K562 (cell line): ENCODE data around the gene HPCAL1. TPM values are rescaled to one million over a fixed set of nuclear protein-coding genes. Genes with fewer than 3 reads are reported as not detected.

Source experiments
- ATAC-seq: fragments of 200-7000 bp; cut with Tn5 transposase; 3 replicates; pipeline ENCODE4 v1.9.1; 2020; ENCODE audit warnings: moderate library complexity
- BruUV-seq: library from RNA; stranded (reverse); fragments of 400-500 nt; replicated peaks from 2 replicates; lab custom pipeline; 2021; lab: Mats Ljungman, UMichigan
- CTCF ChIA-PET: fragments of 300-600 bp; formaldehyde crosslinking; extraction: SDS; loops from one replicate; lab custom pipeline; 2021; ENCODE audit warnings: low intra/inter-chr PET ratio; lab: Yijun Ruan, JAX
- POLR2A ChIA-PET: fragments of 300-600, 350-650 bp; sonication (Branson Sonifier 250); formaldehyde crosslinking; extraction: SDS; loops from one replicate; lab custom pipeline; 2021; ENCODE audit warnings: antibody characterized with exemption, inconsistent platforms; lab: Yijun Ruan, JAX
- DNase-seq, 4 experiments: peaks; one replicate each; pipeline versions ENCODE4 v3.0.0 to v3.0.0-alpha.2; 2011 to 2018; ENCODE audit warnings: low spot score in 3 of 4, mixed read lengths in 3 of 4; ENCODE audit errors: extremely low read depth in 1 of 4
- FAIRE-seq: peaks from 2 replicates; lab custom pipeline; 2011; peaks lifted over from hg19 to GRCh38; lab: Jason Lieb, UNC
- H2AFZ ChIP-seq: 2 replicates; pipeline ENCODE4 v1.6.0; 2011; ENCODE audit warnings: low read depth, low read length, control low read depth, inconsistent platforms
- H3K27ac ChIP-seq: fragments of 200-600 bp; 3 replicates; pipeline ENCODE4 v1.8.0; 2011; ENCODE audit warnings: low read depth, mild to moderate bottlenecking, control low read depth, inconsistent platforms, low read length, moderate library complexity, mixed read lengths; ENCODE audit errors: extremely low read depth
- H3K27me3 ChIP-seq, 2 experiments: fragments of 300-600 bp in 1 of 2; 2 replicates in 1 of 2; 3 replicates in 1 of 2; pipeline versions ENCODE4 v1.6.0 to v1.8.0; 2011; ENCODE audit warnings: inconsistent platforms in 2 of 2, low read length in 2 of 2, mild to moderate bottlenecking in 1 of 2, mixed read lengths in 1 of 2, moderate library complexity in 1 of 2; ENCODE audit not compliant: control insufficient read depth in 2 of 2, insufficient read depth in 2 of 2
- H3K36me3 ChIP-seq: fragments of 300-600 bp; 3 replicates; pipeline ENCODE4 v1.8.0; 2011; ENCODE audit warnings: mild to moderate bottlenecking, low read length, inconsistent platforms; ENCODE audit not compliant: control insufficient read depth, insufficient read depth
- H3K4me1 ChIP-seq, 2 experiments: fragments of 200-600 bp in 1 of 2; replicated peaks in 1 of 2; 2 replicates in 1 of 2; 3 replicates in 1 of 2; pipeline versions ENCODE4 v1.5.1 to v1.8.0; 2011; ENCODE audit warnings: inconsistent platforms in 2 of 2, low read length in 2 of 2, mild to moderate bottlenecking in 1 of 2, mixed read lengths in 1 of 2, moderate library complexity in 1 of 2; ENCODE audit not compliant: control insufficient read depth in 2 of 2, insufficient read depth in 2 of 2
- H3K4me2 ChIP-seq: 2 replicates; pipeline ENCODE4 v1.6.1; 2011; ENCODE audit warnings: low read length, control low read depth, inconsistent platforms, mixed read lengths; ENCODE audit not compliant: insufficient read depth
- H3K4me3 ChIP-seq: fragments of 200-600 bp; sonication (generic), shearing (Covaris generic); 2 replicates; pipeline ENCODE4 v1.5.1; 2016; ENCODE audit warnings: control low read depth, inconsistent platforms
- H3K79me2 ChIP-seq: fragments of 200-600 bp; 3 replicates; pipeline ENCODE4 v1.8.0; 2011; ENCODE audit warnings: low read length, inconsistent platforms; ENCODE audit not compliant: control insufficient read depth, insufficient read depth
- H3K9ac ChIP-seq, 2 experiments: 2 replicates each; pipeline versions ENCODE4 v1.6.0 to v1.6.1; 2011; ENCODE audit warnings: low read depth in 2 of 2, low read length in 2 of 2, control low read depth in 1 of 2, inconsistent platforms in 1 of 2, mild to moderate bottlenecking in 1 of 2, mixed read lengths in 1 of 2; ENCODE audit not compliant: insufficient read depth in 1 of 2
- H3K9me1 ChIP-seq: one replicate; pipeline ENCODE4 v1.6.0; 2011; ENCODE audit warnings: inconsistent platforms, mild to moderate bottlenecking, low read length, moderate library complexity; ENCODE audit not compliant: control insufficient read depth, insufficient read depth
- H3K9me3 ChIP-seq: replicated peaks from 2 replicates; pipeline ENCODE4 v1.5.1; 2011; ENCODE audit warnings: low read depth, low read length, inconsistent platforms; ENCODE audit not compliant: control insufficient read depth, insufficient read depth
- H4K20me1 ChIP-seq: replicated peaks from 2 replicates; pipeline ENCODE4 v1.6.1; 2011; ENCODE audit warnings: low read length, inconsistent platforms, mixed read lengths; ENCODE audit not compliant: control insufficient read depth, insufficient read depth
- CBX2 ChIP-seq: fragments of 200-600 bp; sonication (generic); IDR thresholded peaks from one replicate; pipeline ENCODE4 v1.6.1; 2012; ENCODE audit warnings: mild to moderate bottlenecking, low read length, inconsistent platforms; ENCODE audit not compliant: insufficient read depth, poor library complexity, severe bottlenecking
- CCAR2 ChIP-seq: fragments of 200-400 bp; formaldehyde crosslinking; IDR thresholded peaks from 2 replicates; pipeline ENCODE4 v1.6.1; 2017; ENCODE audit warnings: mild to moderate bottlenecking, low read depth, low read length
- HDAC8 ChIP-seq: fragments of 450-650 bp; IDR thresholded peaks from 2 replicates; pipeline ENCODE4 v1.6.1; 2016; ENCODE audit warnings: mild to moderate bottlenecking, missing genetic modification characterization, moderate library complexity, missing compliant biosample characterization
- HNRNPL ChIP-seq: fragments of 200-400 bp; formaldehyde crosslinking; IDR thresholded peaks from 2 replicates; pipeline ENCODE4 v1.6.1; 2017; ENCODE audit warnings: low read depth, mild to moderate bottlenecking, low read length
- KDM2B ChIP-seq: fragments of 250-450 bp; sonication (Bioruptor Pico); IDR thresholded peaks from 2 replicates; pipeline ENCODE4 v1.8.0; 2021; ENCODE audit warnings: mild to moderate bottlenecking, moderate library complexity
- MED1 ChIP-seq: sonication (generic); formaldehyde crosslinking; IDR thresholded peaks from 2 replicates; pipeline ENCODE4 v1.8.1; 2023; ENCODE audit warnings: missing genetic modification reagents, borderline replicate concordance
- ZNF274 ChIP-seq: IDR thresholded peaks from 2 replicates; pipeline ENCODE4 v1.6.1; 2011; ENCODE audit warnings: low read depth, mild to moderate bottlenecking, low read length, moderate library complexity, borderline replicate concordance
- ZNF778 ChIP-seq: fragments of 450-650 bp; formaldehyde crosslinking; IDR thresholded peaks from 2 replicates; pipeline ENCODE4 v1.4.0; 2020; ENCODE audit warnings: mild to moderate bottlenecking, moderate library complexity
- WGBS: fragments of 100-300 bp; shearing (Covaris generic); methylation state at CpG from one replicate; pipeline ENCODE4 v1.1.6; 2016; ENCODE audit warnings: low coverage, mixed read lengths; ENCODE audit not compliant: insufficient coverage; ENCODE audit errors: missing lambda C conversion rate; 5-methylcytosine and 5-hydroxymethylcytosine counted together
- in situ Hi-C: fragments of 300-500 bp; cut with MboI; formaldehyde crosslinking; loops from 4 replicates; pipeline ENCODE4 v1.15.0; 2018; ENCODE audit warnings: inconsistent platforms, mixed read lengths
- intact Hi-C: fragments of 100-400 bp; cut with micrococcal nuclease; formaldehyde crosslinking; loops from 2 replicates; pipeline ENCODE4 v1.14.2; 2022
- polyA plus RNA-seq, 8 experiments: library from polyadenylated mRNA; depleted of rRNA in 4 of 8; stranded (reverse) in 5 of 8; unstranded in 3 of 8; fragments of >200 nt; fragmentation: Nextera tagmentation in 2 of 8; fragmentation: Illumina TruSeq in 1 of 8; extraction: Ambion mirVana in 2 of 8; extraction: Trizol in 1 of 8; gene quantifications; 2 replicates each; pipeline versions ENCODE4 v1.2.1 to v1.2.3, GENCODE V29; 2011 to 2014; ENCODE audit warnings: inconsistent platforms in 1 of 8, missing spikeins in 1 of 8
- total RNA-seq, 7 experiments: library from RNA; depleted of rRNA in 6 of 7; stranded (reverse); fragments of >200 nt in 6 of 7; fragmentation: Illumina TruSeq in 2 of 7; extraction: Trizol in 2 of 7; gene quantifications; 2 replicates each; pipeline versions ENCODE4 v1.2.1 to v1.2.3, GENCODE V29; 2011 to 2021; ENCODE audit warnings: low replicate concordance in 1 of 7
- TF ChIP-seq, protein P1 (sequence below): sonication (generic); formaldehyde crosslinking; IDR thresholded peaks from 2 replicates; pipeline ENCODE4 v1.9.0; 2022; ENCODE audit warnings: mild to moderate bottlenecking, missing genetic modification reagents
- TF ChIP-seq, protein P2 (sequence below): fragments of 250-450 bp; sonication (Bioruptor Pico); IDR thresholded peaks from 2 replicates; pipeline ENCODE4 v1.4.0; 2020; ENCODE audit warnings: mild to moderate bottlenecking
- TF ChIP-seq, protein P3 (sequence below): sonication (generic); formaldehyde crosslinking; IDR thresholded peaks from 2 replicates; pipeline ENCODE4 v1.8.0; 2023; ENCODE audit warnings: mild to moderate bottlenecking, missing genetic modification reagents
- TF ChIP-seq, protein P4 (sequence below): IDR thresholded peaks from 2 replicates; pipeline ENCODE4 v1.6.1; 2011; ENCODE audit warnings: borderline replicate concordance, low read depth, mild to moderate bottlenecking, moderate library complexity, low read length; ENCODE audit not compliant: insufficient read depth, poor library complexity, severe bottlenecking

Gene HPCAL1
- total and polyA plus RNA-seq, 9 of the 15 experiments (the other 6 are each of a cell fraction or from before 2014, with no cell fraction given) = 2.7 to 65.5 (median 23.9) TPM

- no peaks in the 10 kb centered on the region for H4K20me1 ChIP-seq
- no peak overlapping the region for H3K4me2 ChIP-seq
- CTCF ChIA-PET = no interaction called here
- ATAC-seq = no peak
- no peak overlapping the region for H3K4me3 ChIP-seq
- H3K79me2 ChIP-seq = peaks cover 2% of the 10 kb centered on the region; the same call in 2 of the 3 replicates
- 0 out of 2 replicates have a peak, but pooled peaks cover 1% of the 10 kb centered on the region for H3K9me3 ChIP-seq
- intact Hi-C loops (no loop called here), in situ Hi-C loops (loop anchor here (25.0 kb wide), 1 partner anchor 140 kb away; no protein-coding TSS in a partner anchor)
- BruUV-seq = no TSS peak
- no peak overlapping the region for H3K27ac ChIP-seq
- no peaks in the 10 kb centered on the region for H3K27me3 ChIP-seq
- DNase-seq = no peak
- WGBS = 79% methylated on average over 8 of the region's 8 CpGs
- POLR2A ChIA-PET = interaction anchor here (0.5 to 0.8 kb wide), 6 partner anchors 10 to 115 kb away, joined by 3 to 4 read pairs (median 3); no protein-coding TSS in a partner anchor
- peaks cover 9 to 22% of the 10 kb centered on the region in 2 experiments; a peak in 4 of 5 replicates for H3K4me1 ChIP-seq
- peaks cover 27% of the 10 kb centered on the region; the same call in 2 of the 3 replicates for H3K36me3 ChIP-seq
- no peak for FAIRE-seq
- H3K9ac ChIP-seq = no peak overlapping the region
- peaks cover 4% of the 10 kb centered on the region for H3K9me1 ChIP-seq
- H2AFZ ChIP-seq = no peak overlapping the region
- no peak for TF ChIP-seq ZNF274
- TF ChIP-seq, protein P1, sequence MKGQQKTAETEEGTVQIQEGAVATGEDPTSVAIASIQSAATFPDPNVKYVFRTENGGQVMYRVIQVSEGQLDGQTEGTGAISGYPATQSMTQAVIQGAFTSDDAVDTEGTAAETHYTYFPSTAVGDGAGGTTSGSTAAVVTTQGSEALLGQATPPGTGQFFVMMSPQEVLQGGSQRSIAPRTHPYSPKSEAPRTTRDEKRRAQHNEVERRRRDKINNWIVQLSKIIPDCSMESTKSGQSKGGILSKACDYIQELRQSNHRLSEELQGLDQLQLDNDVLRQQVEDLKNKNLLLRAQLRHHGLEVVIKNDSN (CRISPR knock-in tag) = no peak
- TF ChIP-seq, protein P2, sequence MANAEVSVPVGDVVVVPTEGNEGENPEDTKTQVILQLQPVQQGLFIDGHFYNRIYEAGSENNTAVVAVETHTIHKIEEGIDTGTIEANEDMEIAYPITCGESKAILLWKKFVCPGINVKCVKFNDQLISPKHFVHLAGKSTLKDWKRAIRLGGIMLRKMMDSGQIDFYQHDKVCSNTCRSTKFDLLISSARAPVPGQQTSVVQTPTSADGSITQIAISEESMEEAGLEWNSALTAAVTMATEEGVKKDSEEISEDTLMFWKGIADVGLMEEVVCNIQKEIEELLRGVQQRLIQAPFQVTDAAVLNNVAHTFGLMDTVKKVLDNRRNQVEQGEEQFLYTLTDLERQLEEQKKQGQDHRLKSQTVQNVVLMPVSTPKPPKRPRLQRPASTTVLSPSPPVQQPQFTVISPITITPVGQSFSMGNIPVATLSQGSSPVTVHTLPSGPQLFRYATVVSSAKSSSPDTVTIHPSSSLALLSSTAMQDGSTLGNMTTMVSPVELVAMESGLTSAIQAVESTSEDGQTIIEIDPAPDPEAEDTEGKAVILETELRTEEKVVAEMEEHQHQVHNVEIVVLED (CRISPR knock-in tag) = no peak
- TF ChIP-seq, protein P3, sequence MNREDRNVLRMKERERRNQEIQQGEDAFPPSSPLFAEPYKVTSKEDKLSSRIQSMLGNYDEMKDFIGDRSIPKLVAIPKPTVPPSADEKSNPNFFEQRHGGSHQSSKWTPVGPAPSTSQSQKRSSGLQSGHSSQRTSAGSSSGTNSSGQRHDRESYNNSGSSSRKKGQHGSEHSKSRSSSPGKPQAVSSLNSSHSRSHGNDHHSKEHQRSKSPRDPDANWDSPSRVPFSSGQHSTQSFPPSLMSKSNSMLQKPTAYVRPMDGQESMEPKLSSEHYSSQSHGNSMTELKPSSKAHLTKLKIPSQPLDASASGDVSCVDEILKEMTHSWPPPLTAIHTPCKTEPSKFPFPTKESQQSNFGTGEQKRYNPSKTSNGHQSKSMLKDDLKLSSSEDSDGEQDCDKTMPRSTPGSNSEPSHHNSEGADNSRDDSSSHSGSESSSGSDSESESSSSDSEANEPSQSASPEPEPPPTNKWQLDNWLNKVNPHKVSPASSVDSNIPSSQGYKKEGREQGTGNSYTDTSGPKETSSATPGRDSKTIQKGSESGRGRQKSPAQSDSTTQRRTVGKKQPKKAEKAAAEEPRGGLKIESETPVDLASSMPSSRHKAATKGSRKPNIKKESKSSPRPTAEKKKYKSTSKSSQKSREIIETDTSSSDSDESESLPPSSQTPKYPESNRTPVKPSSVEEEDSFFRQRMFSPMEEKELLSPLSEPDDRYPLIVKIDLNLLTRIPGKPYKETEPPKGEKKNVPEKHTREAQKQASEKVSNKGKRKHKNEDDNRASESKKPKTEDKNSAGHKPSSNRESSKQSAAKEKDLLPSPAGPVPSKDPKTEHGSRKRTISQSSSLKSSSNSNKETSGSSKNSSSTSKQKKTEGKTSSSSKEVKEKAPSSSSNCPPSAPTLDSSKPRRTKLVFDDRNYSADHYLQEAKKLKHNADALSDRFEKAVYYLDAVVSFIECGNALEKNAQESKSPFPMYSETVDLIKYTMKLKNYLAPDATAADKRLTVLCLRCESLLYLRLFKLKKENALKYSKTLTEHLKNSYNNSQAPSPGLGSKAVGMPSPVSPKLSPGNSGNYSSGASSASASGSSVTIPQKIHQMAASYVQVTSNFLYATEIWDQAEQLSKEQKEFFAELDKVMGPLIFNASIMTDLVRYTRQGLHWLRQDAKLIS = no peak
- TF ChIP-seq HDAC8 (tag) = no peak
- no peak for TF ChIP-seq HNRNPL
- TF ChIP-seq CBX2 = no peak
- TF ChIP-seq CCAR2 = no peak
- no peak for TF ChIP-seq KDM2B (CRISPR knock-in tag)
- no peak for TF ChIP-seq ZNF778
- TF ChIP-seq MED1 (CRISPR knock-in tag) = no peak
- TF ChIP-seq, protein P4, sequence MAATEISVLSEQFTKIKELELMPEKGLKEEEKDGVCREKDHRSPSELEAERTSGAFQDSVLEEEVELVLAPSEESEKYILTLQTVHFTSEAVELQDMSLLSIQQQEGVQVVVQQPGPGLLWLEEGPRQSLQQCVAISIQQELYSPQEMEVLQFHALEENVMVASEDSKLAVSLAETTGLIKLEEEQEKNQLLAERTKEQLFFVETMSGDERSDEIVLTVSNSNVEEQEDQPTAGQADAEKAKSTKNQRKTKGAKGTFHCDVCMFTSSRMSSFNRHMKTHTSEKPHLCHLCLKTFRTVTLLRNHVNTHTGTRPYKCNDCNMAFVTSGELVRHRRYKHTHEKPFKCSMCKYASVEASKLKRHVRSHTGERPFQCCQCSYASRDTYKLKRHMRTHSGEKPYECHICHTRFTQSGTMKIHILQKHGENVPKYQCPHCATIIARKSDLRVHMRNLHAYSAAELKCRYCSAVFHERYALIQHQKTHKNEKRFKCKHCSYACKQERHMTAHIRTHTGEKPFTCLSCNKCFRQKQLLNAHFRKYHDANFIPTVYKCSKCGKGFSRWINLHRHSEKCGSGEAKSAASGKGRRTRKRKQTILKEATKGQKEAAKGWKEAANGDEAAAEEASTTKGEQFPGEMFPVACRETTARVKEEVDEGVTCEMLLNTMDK = no peak
Measured at GRCh38 chr2:10402653-10403215, 100.0 kb downstream of the HPCAL1 start.
